H1 (cell line): Measurements from ENCODE around the gene ABCC4.

ENCODE experiments used
- ASH2L ChIP-seq: fragments of 200-600, 300-600 bp; sonication (generic); IDR thresholded peaks from one replicate; pipeline ENCODE4 v1.7.1; 2017; ENCODE audit warnings: low read length
- BACH1 ChIP-seq: IDR thresholded peaks from 2 replicates; pipeline ENCODE4 v1.6.1; 2012; ENCODE audit warnings: low read length, improper control_type of control experiment
- KDM1A ChIP-seq: fragments of 200-600, 300-600 bp; sonication (generic); IDR thresholded peaks from 2 replicates; pipeline ENCODE4 v1.7.1; 2016; ENCODE audit warnings: mild to moderate bottlenecking, low read length, borderline replicate concordance
- POLR2A ChIP-seq, 2 experiments: IDR thresholded peaks; 1 replicate in 1 of 2; 2 replicates in 1 of 2; pipeline ENCODE4 v1.6.1; 2011; ENCODE audit warnings: low read depth in 2 of 2, low read length in 2 of 2, mild to moderate bottlenecking in 2 of 2; ENCODE audit errors: control extremely low read depth in 1 of 2
- RAD21 ChIP-seq, 2 experiments: IDR thresholded peaks in 1 of 2; conservative IDR thresholded peaks in 1 of 2; 2 replicates each; pipeline ENCODE4 v1.6.1; 2011; ENCODE audit warnings: low read depth in 2 of 2, low read length in 2 of 2, improper control_type of control experiment in 1 of 2, inconsistent platforms in 1 of 2, mild to moderate bottlenecking in 1 of 2, moderate library complexity in 1 of 2
- SUZ12 ChIP-seq: fragments of 200-600 bp; sonication (generic); IDR thresholded peaks from 2 replicates; pipeline ENCODE4 v1.6.1; 2012; ENCODE audit warnings: mild to moderate bottlenecking, inconsistent platforms, low read length, moderate library complexity, mixed read lengths
- TF ChIP-seq, protein P1 (sequence below), 3 experiments: IDR thresholded peaks; 1 replicate in 2 of 3; 2 replicates in 1 of 3; pipeline versions ENCODE4 v1.5.1 to v1.6.1; 2011; ENCODE audit warnings: low read length in 3 of 3, mild to moderate bottlenecking in 3 of 3, inconsistent platforms in 2 of 3, low read depth in 1 of 3, moderate library complexity in 1 of 3; ENCODE audit not compliant: insufficient read depth in 1 of 3; ENCODE audit errors: control extremely low read depth in 1 of 3

- TF ChIP-seq, protein P1, sequence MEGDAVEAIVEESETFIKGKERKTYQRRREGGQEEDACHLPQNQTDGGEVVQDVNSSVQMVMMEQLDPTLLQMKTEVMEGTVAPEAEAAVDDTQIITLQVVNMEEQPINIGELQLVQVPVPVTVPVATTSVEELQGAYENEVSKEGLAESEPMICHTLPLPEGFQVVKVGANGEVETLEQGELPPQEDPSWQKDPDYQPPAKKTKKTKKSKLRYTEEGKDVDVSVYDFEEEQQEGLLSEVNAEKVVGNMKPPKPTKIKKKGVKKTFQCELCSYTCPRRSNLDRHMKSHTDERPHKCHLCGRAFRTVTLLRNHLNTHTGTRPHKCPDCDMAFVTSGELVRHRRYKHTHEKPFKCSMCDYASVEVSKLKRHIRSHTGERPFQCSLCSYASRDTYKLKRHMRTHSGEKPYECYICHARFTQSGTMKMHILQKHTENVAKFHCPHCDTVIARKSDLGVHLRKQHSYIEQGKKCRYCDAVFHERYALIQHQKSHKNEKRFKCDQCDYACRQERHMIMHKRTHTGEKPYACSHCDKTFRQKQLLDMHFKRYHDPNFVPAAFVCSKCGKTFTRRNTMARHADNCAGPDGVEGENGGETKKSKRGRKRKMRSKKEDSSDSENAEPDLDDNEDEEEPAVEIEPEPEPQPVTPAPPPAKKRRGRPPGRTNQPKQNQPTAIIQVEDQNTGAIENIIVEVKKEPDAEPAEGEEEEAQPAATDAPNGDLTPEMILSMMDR (IDR thresholded peaks at IDR 0.05; ENCODE audit: control extremely low read depth in 1 of 3, insufficient read depth in 1 of 3, low read depth in 1 of 3, low read length in 3 of 3): no peak
- no peak for TF ChIP-seq POLR2A (IDR thresholded peaks at IDR 0.05; ENCODE audit: control extremely low read depth in 1 of 2, low read depth in 2 of 2, low read length in 2 of 2)
- TF ChIP-seq ASH2L: no peak
- no peak for TF ChIP-seq SUZ12
- no peak for TF ChIP-seq BACH1
- TF ChIP-seq RAD21 (IDR thresholded peaks at IDR 0.05 in 1 of 2, conservative IDR thresholded peaks at IDR 0.05 in 1 of 2; ENCODE audit: low read depth in 2 of 2, low read length in 2 of 2): no peak
- no peak for TF ChIP-seq KDM1A
These were observed 120.6 kb downstream of the ABCC4 start for GRCh38 chr13:95180513-95181245.
